ENCODE results near the gene COX6A1. TPM values are rescaled to one million over a fixed set of nuclear protein-coding genes. Genes with fewer than 3 reads are reported as not detected.

Gene COX6A1
- total and polyA plus RNA-seq, 2 donors (not counting 1 experiment from before 2014, with no cell fraction given) = 137 to 484 TPM

DNA sequence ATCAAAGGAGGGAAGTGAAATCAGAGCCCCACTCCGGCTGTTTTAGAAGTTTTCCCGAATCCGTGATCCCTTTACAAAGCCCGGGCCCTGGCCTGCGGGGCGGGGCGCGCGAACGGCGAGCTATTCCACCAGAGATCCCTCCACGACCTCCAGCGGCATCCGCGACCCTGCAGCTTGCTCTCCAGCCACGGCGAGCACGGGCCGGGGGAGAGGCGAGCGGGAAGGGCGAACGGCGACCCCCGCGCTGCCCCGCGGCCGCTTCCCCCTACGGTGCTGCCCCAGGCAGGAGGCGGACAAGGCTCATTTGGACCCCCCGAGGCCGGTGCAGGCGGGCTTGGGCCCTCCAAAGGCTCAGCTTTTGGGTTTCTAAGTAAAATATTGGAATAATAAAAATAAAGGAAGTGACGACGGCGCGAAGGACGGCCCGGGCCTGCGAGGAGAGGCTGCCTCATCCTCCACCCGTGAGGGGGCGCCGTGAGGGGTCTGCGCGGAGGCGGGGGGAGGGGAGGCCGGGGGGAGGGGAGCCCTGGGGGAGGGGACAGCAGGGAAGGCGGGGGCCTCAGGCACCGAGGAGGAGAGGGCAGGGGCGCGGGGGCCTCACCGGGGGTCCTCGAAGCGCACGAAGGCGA lies 31.0 kb downstream of the COX6A1 start:
- no peak for TF ChIP-seq EZH2 (IDR thresholded peaks at IDR 0.05; ENCODE audit: borderline replicate concordance, insufficient read depth, low read depth, low read length, poor library complexity, severe bottlenecking)
- TF ChIP-seq, protein P1, sequence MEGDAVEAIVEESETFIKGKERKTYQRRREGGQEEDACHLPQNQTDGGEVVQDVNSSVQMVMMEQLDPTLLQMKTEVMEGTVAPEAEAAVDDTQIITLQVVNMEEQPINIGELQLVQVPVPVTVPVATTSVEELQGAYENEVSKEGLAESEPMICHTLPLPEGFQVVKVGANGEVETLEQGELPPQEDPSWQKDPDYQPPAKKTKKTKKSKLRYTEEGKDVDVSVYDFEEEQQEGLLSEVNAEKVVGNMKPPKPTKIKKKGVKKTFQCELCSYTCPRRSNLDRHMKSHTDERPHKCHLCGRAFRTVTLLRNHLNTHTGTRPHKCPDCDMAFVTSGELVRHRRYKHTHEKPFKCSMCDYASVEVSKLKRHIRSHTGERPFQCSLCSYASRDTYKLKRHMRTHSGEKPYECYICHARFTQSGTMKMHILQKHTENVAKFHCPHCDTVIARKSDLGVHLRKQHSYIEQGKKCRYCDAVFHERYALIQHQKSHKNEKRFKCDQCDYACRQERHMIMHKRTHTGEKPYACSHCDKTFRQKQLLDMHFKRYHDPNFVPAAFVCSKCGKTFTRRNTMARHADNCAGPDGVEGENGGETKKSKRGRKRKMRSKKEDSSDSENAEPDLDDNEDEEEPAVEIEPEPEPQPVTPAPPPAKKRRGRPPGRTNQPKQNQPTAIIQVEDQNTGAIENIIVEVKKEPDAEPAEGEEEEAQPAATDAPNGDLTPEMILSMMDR (IDR thresholded peaks at IDR 0.05) = no peak
- DNase-seq (no peak), ATAC-seq (ENCODE audit: low read depth) (peak; percentile 67)
- Histone ChIP-seq H3K9me3 (ENCODE audit: control extremely low read depth in 1 of 3, control insufficient read depth in 2 of 3, insufficient read depth in 1 of 3, low read length in 2 of 3) (no peaks in the 10 kb centered on the region), H4K20me1 (ENCODE audit: control insufficient read depth, insufficient read depth, low read length, poor library complexity, severe bottlenecking) (peaks cover 47% of the 10 kb centered on the region), H3K79me2 (ENCODE audit: control insufficient read depth, insufficient read depth, low read length) (peaks cover 71% of the 10 kb centered on the region), H3K27me3 (replicated peaks in 1 of 4; ENCODE audit: control extremely low read depth in 1 of 4, control insufficient read depth in 3 of 4, insufficient read depth in 4 of 4, low read length in 3 of 4) (no peaks in the 10 kb centered on the region), H3K4me1 (ENCODE audit: control insufficient read depth in 2 of 2, insufficient read depth in 2 of 2, low read length in 2 of 2) (peaks cover 20% of the 10 kb centered on the region in 2 donors), H3K27ac (ENCODE audit: low read length in 2 of 2) (peak overlapping the region; percentile 80 to 94), H3K4me2 (replicated peaks; ENCODE audit: low read depth, low read length, poor library complexity, severe bottlenecking) (peak overlapping the region; percentile 93), H3K36me3 (replicated peaks in 1 of 2; ENCODE audit: control extremely low read depth in 1 of 2, control insufficient read depth in 1 of 2, extremely low read depth in 1 of 2, insufficient read depth in 2 of 2, low read length in 1 of 2) (peaks cover 5 to 25% of the 10 kb centered on the region in 2 experiments), H2AFZ (ENCODE audit: insufficient read depth, low read depth, low read length, poor library complexity, severe bottlenecking) (peak overlapping the region; percentile 99), H3K9ac (ENCODE audit: low read length) (peak overlapping the region; percentile 74), H3K4me3 (ENCODE audit: control extremely low read depth in 1 of 5, extremely low read depth in 1 of 5, insufficient read depth in 1 of 5, low read depth in 2 of 5, low read length in 4 of 5) (peak overlapping the region; percentile 62 to 81 (median 74))
- peak overlapping the region; percentile 89 for H3K27ac Mint-ChIP-seq
- intact Hi-C loops (cut with micrococcal nuclease) = loop anchor here (1.0 to 10.0 kb wide), 8 partner anchors 23 to 436 kb away; partner anchors contain the start of genes COQ5, COX6A1, DYNLL1 and GATC
- POLR2A ChIA-PET = interaction anchor here (0.5 to 2.1 kb wide), 6 partner anchors 22 to 1100 kb away, joined by 3 to 26 read pairs (median 8); partner anchors contain the start of genes DYNLL1, RNU4-1 and RNU4-2
- peaks cover 33% of the 10 kb centered on the region for H3K4me1 Mint-ChIP-seq
- under 1% methylated on average over 41 of the region's 57 CpGs for WGBS (ENCODE audit: insufficient coverage)
- CTCF ChIA-PET = interaction anchor here (0.6 to 3.0 kb wide), 16 partner anchors 11 to 614 kb away, joined by 3 to 13 read pairs (median 4); partner anchors contain the start of genes DYNLL1, GATC, SIRT4 and TRIAP1
- peak overlapping the region; percentile 91 for H3K4me3 Mint-ChIP-seq
- H3K9me3 Mint-ChIP-seq (ENCODE audit: insufficient read depth) = no peaks in the 10 kb centered on the region
- H3K27me3 Mint-ChIP-seq = no peaks in the 10 kb centered on the region

Data from B cell (primary cell).